Liver (tissue), 3 donors: ENCODE results near the gene MED28.

Experiments used
- ATF3 ChIP-seq: IDR thresholded peaks from 2 replicates; pipeline ENCODE4 v1.6.1; 2016; ENCODE audit warnings: antibody characterized with exemption
- CTCF ChIP-seq: fragments of 150-350 bp; IDR thresholded peaks from 2 replicates; pipeline ENCODE4 v1.5.1; 2017; ENCODE audit warnings: improper control_type of control experiment, low read depth, low read length; ENCODE audit not compliant: missing input control
- FOXA1 ChIP-seq: IDR thresholded peaks from 2 replicates; pipeline ENCODE4 v1.6.1; 2016; ENCODE audit warnings: antibody characterized with exemption
- GABPA ChIP-seq, 2 donors: IDR thresholded peaks in 1 of 2; conservative IDR thresholded peaks in 1 of 2; 2 replicates each; pipeline ENCODE4 v1.6.1; 2016; ENCODE audit warnings: antibody characterized with exemption in 2 of 2, mild to moderate bottlenecking in 1 of 2, moderate library complexity in 1 of 2
- MAX ChIP-seq: IDR thresholded peaks from 2 replicates; pipeline ENCODE4 v1.6.1; 2016; ENCODE audit warnings: antibody characterized with exemption
- REST ChIP-seq: IDR thresholded peaks from 2 replicates; pipeline ENCODE4 v1.6.1; 2016; ENCODE audit warnings: antibody characterized with exemption, mild to moderate bottlenecking
- RXRA ChIP-seq, 2 donors: IDR thresholded peaks; 2 replicates each; pipeline ENCODE4 v1.6.1; 2017 to 2018; ENCODE audit warnings: antibody characterized with exemption in 2 of 2, mild to moderate bottlenecking in 1 of 2
- SP1 ChIP-seq: IDR thresholded peaks from 2 replicates; pipeline ENCODE4 v1.6.1; 2018; ENCODE audit warnings: antibody characterized with exemption, mild to moderate bottlenecking
- TAF1 ChIP-seq: conservative IDR thresholded peaks from 2 replicates; pipeline ENCODE4 v1.6.1; 2016; ENCODE audit warnings: antibody characterized with exemption, mild to moderate bottlenecking
- YY1 ChIP-seq: IDR thresholded peaks from 2 replicates; pipeline ENCODE4 v1.6.1; 2016; ENCODE audit warnings: antibody characterized with exemption, mild to moderate bottlenecking
- ZBTB33 ChIP-seq: IDR thresholded peaks from 2 replicates; pipeline ENCODE4 v1.6.1; 2016; ENCODE audit warnings: antibody characterized with exemption
- donor health status: healthy.
- donor health status: healthy.

- TF ChIP-seq RXRA (IDR thresholded peaks at IDR 0.05) (no peak), ZBTB33 (no peak), CTCF (no peak), YY1 (no peak), TAF1 (no peak), GABPA (IDR thresholded peaks at IDR 0.05 in 1 of 2, conservative IDR thresholded peaks at IDR 0.05 in 1 of 2) (no peak), ATF3 (no peak), SP1 (no peak), REST (no peak), MAX (no peak), FOXA1 (no peak)
Measured at GRCh38 chr4:17578482-17578891, 36.0 kb upstream of the MED28 start.
